GM18505 (cell line): ENCODE measurements around the gene KCNQ2.
"Not testable (repeated sequence)": the region's sequence is repeated elsewhere in the genome, so short reads cannot be mapped to it uniquely, and the experiment has no call there.

Source experiments
- ATAC-seq: cut with Tn5 transposase; IDR thresholded peaks from one replicate; pipeline ENCODE4 v1.9.1; 2021; ENCODE audit not compliant: unreplicated experiment
- POLR2A ChIP-seq: IDR thresholded peaks from 4 replicates; pipeline ENCODE4 v1.6.1; 2011; ENCODE audit warnings: borderline replicate concordance; ENCODE audit not compliant: insufficient read depth, insufficient read length; ENCODE audit errors: extremely low read depth

KCNQ2 gene

DNA sequence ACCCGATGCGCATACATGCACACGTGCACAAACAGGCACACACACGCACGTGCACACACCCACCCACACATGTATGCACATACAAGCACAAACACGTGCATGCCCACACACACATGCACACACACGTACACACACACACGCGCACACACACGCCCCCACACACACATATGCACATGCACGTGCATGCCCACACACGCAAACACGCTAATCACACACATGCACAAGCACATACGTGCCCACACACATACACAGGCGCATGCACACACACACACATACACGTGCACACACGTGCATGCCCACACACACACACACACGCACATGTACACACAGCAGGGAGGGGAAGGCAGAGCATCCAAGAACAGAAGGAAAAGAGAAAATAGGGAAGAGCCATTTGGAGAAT is 84.5 kb downstream of the KCNQ2 start:
- ATAC-seq, result no peak
- TF ChIP-seq POLR2A, result no peak

DNA sequence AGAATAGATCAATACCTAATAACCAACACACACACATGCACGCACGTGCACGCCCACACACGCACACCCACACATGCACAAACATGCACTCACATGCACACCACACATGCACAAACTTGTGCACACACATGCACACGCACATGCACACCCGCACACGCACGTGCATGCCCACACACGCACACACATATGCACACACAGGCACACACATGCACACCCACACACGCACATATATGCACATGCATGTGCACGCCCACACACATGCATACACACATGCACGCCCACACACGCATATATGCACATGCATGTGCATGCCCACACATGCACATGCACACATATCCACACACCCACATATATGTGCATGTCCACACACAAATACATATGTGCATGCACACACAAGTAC is 85.1 kb downstream of the KCNQ2 start:
- TF ChIP-seq POLR2A, result no peak
- no peak for ATAC-seq

DNA sequence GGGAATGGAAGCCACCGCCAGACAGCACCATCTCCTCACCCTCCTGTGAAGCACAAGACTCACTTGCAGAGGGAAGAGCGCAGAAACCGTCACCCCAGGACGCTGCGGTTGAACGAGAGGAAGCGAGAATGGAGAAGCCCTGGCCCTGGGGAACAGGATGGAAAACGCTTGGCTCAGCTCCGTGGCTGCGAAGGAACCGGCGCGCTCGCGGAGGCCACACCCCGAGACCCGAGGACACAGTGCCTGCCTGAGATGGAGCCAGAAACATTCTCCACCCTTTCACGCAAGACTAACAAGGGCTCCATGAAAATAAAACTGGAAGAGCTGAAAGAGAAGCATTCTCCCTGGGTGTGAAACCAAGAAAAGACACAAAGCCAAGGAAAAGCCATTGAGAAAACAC is 86.0 kb downstream of the KCNQ2 start:
- no peak for ATAC-seq

DNA sequence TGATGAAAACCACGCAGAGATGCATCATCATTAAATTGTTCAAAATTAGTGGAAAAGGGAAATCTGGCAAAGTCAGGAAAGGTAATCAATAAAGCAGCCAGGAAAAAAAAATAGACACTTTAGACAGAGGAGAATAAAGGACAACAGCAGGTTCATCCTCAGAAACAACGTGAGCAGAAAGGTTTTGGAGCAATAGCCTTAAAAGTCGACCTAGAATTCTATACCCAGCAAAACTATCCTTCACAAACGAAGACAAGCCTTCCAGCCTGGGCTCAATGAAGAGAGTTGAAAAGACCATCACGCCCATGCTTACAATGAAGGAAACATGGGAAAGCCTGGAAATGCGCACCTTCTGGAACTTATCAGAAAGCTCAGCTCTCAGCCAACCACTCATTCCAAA is 86.6 kb downstream of the KCNQ2 start:
- no peak for TF ChIP-seq POLR2A
- no peak for ATAC-seq

More for the DNA sequence above, 86.0 kb downstream of the KCNQ2 start:
- TF ChIP-seq POLR2A, result no peak

DNA sequence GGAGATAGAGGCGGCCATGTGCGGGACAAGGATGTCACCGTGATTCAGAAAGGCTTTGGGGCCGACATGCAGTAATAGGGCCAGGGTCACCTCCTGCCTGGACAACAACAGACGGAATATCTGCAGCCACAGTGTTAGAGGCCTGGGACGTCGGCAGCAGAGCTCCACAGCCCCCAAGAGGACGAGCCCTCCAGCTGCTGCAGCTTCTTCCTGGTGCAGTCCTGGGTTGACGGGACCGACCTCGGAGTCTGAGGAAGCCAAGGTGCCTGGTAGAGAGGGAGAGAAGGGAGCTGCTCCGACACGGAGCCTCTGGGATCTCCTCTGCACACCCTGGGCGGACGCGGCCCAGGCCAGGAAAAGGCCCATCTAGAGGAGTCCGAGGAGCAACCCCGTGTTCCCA is 88.1 kb downstream of the KCNQ2 start:
- ATAC-seq, result no peak

DNA sequence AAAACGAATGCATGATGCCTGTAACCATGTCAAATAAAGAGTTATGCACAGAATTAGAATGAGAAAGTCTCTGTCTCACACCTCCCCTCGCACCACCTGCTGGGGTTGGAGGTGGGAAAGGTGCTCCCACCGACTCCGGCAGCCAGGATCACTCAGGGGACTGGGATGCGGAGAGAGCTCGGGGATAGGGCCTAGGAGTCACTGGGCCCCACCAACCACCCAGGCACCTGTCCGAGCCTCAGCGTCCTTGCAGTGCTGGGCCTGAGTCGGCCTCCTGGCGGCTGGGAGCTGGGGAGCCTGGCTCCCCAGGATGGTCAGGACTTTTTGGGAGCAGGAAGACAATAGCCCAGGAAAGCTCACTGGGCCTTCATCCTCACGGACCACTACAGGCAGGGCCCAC is 88.9 kb downstream of the KCNQ2 start:
- ATAC-seq, result no peak

More for the DNA sequence above, 88.1 kb downstream of the KCNQ2 start:
- no peak for TF ChIP-seq POLR2A

DNA sequence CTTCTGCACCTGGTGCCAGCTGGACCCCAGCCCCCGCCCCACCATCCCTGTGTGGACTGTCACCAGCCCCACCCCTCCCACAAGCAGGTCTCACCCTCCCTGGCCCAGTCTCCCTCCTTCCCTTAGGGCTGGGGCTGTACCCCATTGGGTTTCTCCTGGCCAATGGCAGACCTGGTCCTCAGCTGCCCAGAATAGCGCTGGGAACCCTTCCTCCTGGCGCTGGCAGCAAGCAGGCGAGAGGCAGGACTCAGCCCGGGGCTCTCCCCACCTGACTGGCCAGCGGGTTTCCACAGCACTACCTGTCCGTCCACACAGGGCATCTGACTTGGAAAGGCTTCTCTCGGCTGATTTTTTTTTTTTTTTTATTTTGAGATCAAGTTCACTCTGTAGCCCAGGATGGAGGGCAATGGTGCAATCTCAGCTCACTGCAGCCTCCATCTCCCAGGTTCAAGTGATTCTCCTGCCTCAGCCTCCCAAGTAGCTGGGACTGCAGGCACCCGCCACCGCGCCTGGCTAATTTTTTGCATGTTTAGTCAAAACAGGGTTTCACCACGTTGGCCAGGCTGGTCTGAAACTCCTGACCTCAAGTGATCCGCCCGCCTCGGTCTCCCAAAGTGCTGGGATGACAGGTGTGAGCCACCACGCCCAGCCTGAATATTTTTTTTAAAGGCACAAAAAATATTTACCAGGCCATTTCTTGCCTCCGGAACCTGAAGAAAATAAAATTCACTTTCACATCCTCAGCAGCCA is 89.7 kb downstream of the KCNQ2 start:
- no peak for ATAC-seq
- no peak for TF ChIP-seq POLR2A

More for the DNA sequence above, 88.9 kb downstream of the KCNQ2 start:
- no peak for TF ChIP-seq POLR2A

DNA sequence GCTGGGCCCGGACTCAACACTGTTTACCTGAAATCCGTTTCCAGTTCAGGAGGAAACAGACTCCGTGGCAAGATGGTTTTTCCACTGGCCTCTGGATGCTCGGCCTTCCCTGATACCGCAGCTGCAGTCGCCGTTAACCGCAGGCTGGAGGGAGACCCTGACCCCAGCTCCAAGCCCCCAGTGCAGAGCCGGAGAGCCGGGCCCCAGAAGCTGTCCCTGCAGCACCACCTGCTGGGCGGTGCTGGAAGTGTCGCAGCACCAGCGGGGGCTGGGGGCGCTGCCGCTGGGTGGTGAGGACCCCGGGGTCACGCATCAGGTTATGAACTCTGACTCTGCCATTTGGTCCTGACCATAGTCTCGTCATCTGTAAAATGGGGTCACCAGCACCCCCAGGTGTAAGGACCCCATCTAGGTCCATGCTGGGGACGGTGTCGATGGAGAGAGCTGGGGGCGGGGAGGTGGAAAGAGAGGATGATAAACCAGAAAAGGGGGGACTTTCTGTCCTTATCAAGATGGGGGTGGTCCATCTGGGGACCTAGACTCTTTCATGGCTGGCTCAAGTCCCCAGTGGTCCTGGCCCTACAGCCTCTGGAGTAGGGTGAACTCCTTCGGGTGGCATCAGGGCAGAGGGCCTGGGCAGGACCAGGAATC is 90.5 kb downstream of the KCNQ2 start:
- no peak for TF ChIP-seq POLR2A
- ATAC-seq, result no peak

DNA sequence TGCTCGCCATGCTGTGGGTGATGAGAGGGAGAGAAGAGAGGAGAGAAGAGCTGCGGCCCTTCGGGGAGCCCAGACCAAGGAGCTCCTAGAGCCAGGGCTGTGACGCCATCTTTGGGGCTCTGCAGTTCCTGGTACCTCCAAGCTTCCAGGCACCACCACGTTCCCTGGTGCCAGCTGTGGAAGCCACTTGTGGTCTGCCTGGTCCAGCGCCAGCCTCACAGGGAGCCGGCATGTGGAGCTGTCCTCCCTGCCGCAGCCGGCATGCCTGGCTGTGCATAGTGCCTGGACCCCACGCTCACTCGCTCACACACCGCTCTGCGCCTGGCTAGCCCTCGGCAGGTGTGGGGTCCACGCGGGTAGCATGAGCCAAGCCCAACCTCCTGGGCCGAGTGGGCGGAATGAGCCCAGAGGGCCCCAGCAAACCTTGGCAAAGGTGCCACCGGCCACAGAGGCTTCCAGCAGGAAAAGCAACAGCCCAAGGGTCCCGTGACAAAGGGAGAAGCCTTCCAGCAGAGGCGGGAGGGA is 92.0 kb downstream of the KCNQ2 start:
- TF ChIP-seq POLR2A, result no peak
- ATAC-seq, result no peak

DNA sequence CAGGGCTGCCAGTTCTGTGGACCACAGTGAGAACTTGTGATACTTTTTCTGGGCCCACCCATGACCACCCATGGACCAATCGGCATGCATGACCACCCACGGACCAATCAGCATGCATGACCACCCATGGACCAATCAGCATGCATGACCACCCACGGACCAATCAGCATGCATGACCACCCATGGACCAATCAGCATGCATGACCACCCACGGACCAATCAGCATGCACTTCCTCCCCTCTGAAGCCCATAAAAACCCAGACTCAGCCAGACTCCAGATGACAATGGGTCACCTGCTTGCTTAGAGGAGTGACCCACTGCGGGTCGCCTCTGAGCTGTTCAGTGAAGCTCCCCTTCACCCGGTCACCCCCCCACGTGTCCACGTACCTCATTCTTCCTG is 92.6 kb downstream of the KCNQ2 start:
- ATAC-seq, result not testable (repeated sequence)

DNA sequence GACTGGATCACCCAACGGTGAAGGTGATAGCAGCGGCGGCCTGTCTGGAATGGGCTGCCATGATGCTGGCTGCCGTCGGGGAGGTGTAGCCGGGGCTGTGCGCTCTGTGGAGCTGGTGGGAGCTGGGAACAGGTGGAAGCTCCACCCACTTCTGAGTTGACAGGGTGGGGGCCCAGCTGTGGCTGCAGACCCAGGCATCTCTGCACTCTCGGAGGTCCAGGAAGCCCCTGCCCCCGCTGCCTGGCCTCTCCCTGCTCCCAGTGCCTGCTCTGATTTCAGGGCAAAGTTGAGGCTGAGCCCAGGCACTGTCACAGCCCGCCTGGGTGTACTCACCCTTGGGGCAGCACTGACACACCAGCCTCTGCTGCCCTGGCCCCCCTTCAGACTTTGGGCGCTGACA is 93.2 kb downstream of the KCNQ2 start:
- no peak for TF ChIP-seq POLR2A
- no peak for ATAC-seq

DNA sequence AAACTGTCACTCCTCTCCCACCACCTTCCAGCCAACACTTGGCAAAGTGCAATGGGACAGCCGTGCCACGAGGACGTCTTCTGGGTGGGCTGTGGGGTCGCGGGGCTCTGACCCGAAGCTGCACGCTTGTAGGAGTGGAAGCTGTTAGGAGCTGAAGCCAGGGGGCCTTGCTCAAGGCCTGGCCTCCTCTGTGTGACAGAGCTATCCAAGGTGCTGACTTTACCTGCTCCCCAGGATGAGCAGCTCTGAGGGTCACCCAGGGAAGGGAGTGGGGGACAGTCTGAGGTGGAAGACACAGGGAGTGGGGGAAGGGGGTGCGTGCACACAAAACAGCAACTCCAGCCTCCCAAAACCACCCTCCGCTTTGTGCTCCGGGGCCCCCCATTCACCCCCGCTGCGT is 93.8 kb downstream of the KCNQ2 start:
- no peak for TF ChIP-seq POLR2A
- no peak for ATAC-seq

DNA sequence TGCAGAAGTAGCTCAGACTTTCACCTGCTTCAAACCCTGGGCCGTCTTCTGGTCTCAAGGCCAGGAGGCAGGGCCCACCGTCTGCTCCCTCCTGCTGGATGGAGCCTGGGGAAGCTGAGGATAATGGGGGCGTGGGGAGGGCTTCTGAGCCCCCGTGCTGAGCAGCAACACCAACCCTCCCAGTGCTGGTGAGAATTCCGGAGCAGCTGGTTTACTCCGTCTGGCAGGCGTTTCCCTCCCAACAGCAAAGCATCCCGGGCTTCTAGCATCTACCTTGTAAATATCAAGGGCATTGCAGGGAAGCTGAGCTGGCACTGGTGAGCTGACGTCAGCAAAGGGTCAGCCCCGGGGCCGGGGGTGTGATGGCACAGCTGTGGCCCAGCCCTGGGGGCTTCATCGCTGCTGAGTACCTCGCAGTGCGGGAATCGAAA is 94.5 kb downstream of the KCNQ2 start:
- no peak for TF ChIP-seq POLR2A
- ATAC-seq, result no peak

DNA sequence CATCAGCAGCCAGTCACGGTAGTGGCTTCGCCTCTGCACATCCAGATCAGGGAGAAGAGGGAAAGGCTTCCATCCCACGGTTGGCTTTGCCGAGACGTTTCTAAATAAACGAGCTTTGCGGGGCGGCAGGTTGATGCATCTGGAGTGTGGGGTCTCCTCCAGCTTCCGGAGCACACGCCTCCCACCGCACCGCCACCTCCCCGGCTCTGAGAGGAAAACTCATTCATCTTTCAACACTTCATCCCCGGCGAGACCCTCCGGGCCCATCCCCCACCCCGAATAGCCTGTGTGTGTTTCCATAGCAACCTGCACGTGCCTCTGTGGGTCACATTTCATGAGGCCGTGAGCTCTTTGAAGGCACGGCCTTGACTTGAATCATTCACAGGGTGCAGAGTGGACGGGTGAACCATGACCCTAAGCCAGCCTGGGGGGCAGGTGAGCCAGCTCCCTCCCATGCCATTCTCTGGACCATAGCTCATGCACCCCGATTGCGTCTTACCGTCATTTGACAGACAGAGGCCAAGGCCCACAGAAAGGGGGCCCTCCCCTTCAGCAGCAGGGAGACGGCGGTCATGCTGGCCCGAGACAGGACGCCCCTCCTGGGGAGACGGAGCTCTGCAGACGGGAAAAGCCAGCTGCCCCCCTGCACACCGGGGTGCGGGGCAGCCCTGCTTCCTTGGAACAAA is 95.1 kb downstream of the KCNQ2 start:
- TF ChIP-seq POLR2A, result no peak
- no peak for ATAC-seq
